ENCODE results near the gene PPARG. TPM values are rescaled to one million over a fixed set of nuclear protein-coding genes. Genes with fewer than 3 reads are reported as not detected.

The PPARG gene
- total and polyA plus RNA-seq, 10 of the 15 experiments (the other 5 are each of a cell fraction or from before 2014, with no cell fraction given) = 0.06 to 0.86 (median 0.12) TPM; not detected in 5

DNA sequence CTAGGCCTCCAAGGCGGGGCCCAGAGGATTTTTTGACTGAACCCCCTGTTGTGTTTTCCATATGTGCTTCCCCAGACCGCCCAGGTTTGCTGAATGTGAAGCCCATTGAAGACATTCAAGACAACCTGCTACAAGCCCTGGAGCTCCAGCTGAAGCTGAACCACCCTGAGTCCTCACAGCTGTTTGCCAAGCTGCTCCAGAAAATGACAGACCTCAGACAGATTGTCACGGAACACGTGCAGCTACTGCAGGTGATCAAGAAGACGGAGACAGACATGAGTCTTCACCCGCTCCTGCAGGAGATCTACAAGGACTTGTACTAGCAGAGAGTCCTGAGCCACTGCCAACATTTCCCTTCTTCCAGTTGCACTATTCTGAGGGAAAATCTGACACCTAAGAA is 145.0 kb downstream of the PPARG start:
- 48% methylated on average over 6 of the region's 6 CpGs for WGBS (ENCODE audit: insufficient coverage, insufficient replicate concordance, low lambda C conversion rate, missing lambda C conversion rate)
- TF ChIP-seq ATF2 (IDR thresholded peaks at IDR 0.05; ENCODE audit: low read length) = no peak
- no peak for TF ChIP-seq JUND (IDR thresholded peaks at IDR 0.05; ENCODE audit: low read depth, low read length)
- no peak for TF ChIP-seq CREM (IDR thresholded peaks at IDR 0.05; ENCODE audit: low read depth)
- no peak for TF ChIP-seq MTA3 (IDR thresholded peaks at IDR 0.05; ENCODE audit: borderline replicate concordance, low read length)
- no peak for TF ChIP-seq KDM1A (IDR thresholded peaks at IDR 0.05; ENCODE audit: borderline replicate concordance)
- TF ChIP-seq PRDM15 (CRISPR knock-in tag; IDR thresholded peaks at IDR 0.05) = no peak
- no peak for TF ChIP-seq RFX5 (IDR thresholded peaks at IDR 0.05; ENCODE audit: low read depth, low read length)
- no peak for TF ChIP-seq NKRF (conservative IDR thresholded peaks at IDR 0.05)
- TF ChIP-seq, protein P1, sequence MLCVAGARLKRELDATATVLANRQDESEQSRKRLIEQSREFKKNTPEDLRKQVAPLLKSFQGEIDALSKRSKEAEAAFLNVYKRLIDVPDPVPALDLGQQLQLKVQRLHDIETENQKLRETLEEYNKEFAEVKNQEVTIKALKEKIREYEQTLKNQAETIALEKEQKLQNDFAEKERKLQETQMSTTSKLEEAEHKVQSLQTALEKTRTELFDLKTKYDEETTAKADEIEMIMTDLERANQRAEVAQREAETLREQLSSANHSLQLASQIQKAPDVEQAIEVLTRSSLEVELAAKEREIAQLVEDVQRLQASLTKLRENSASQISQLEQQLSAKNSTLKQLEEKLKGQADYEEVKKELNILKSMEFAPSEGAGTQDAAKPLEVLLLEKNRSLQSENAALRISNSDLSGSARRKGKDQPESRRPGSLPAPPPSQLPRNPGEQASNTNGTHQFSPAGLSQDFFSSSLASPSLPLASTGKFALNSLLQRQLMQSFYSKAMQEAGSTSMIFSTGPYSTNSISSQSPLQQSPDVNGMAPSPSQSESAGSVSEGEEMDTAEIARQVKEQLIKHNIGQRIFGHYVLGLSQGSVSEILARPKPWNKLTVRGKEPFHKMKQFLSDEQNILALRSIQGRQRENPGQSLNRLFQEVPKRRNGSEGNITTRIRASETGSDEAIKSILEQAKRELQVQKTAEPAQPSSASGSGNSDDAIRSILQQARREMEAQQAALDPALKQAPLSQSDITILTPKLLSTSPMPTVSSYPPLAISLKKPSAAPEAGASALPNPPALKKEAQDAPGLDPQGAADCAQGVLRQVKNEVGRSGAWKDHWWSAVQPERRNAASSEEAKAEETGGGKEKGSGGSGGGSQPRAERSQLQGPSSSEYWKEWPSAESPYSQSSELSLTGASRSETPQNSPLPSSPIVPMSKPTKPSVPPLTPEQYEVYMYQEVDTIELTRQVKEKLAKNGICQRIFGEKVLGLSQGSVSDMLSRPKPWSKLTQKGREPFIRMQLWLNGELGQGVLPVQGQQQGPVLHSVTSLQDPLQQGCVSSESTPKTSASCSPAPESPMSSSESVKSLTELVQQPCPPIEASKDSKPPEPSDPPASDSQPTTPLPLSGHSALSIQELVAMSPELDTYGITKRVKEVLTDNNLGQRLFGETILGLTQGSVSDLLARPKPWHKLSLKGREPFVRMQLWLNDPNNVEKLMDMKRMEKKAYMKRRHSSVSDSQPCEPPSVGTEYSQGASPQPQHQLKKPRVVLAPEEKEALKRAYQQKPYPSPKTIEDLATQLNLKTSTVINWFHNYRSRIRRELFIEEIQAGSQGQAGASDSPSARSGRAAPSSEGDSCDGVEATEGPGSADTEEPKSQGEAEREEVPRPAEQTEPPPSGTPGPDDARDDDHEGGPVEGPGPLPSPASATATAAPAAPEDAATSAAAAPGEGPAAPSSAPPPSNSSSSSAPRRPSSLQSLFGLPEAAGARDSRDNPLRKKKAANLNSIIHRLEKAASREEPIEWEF (IDR thresholded peaks at IDR 0.05; ENCODE audit: insufficient replicate concordance, low read depth, low read length) = no peak
- no peak for TF ChIP-seq GATAD2B (conservative IDR thresholded peaks at IDR 0.05; ENCODE audit: low read depth)
- TF ChIP-seq MTA2 (IDR thresholded peaks at IDR 0.05; ENCODE audit: low read depth) = no peak
- no peak for TF ChIP-seq EED (IDR thresholded peaks at IDR 0.05; ENCODE audit: low read depth)
- no peak for TF ChIP-seq SMC3 (IDR thresholded peaks at IDR 0.05; ENCODE audit: borderline replicate concordance, low read length)

More for the DNA sequence above, 145.0 kb downstream of the PPARG start:
- ChIA-PET RAD21 (ENCODE audit: unreplicated experiment) (no interaction called here), CTCF (interaction anchor here (0.6 to 0.9 kb wide), 2 partner anchors 26 to 46 kb away, joined by 3 read pairs; no protein-coding TSS in a partner anchor), SMC1A (ENCODE audit: uncharacterized antibody, unreplicated experiment) (interaction anchor here (0.8 kb wide), 1 partner anchor 298 kb away, joined by 3 read pairs; no protein-coding TSS in a partner anchor), POLR2A (interaction anchor here (0.6 kb wide), 1 partner anchor 761 kb away, joined by 3 read pairs; no protein-coding TSS in a partner anchor)
- H4K20me1 ChIP-seq (ENCODE audit: control insufficient read depth, insufficient read depth) = no peaks in the 10 kb centered on the region
- no peak overlapping the region for H3K9ac ChIP-seq (ENCODE audit: control insufficient read depth, insufficient read depth, low read length)
- H2AFZ ChIP-seq (ENCODE audit: control insufficient read depth, low read depth, low read length) = no peak overlapping the region
- H3K79me2 ChIP-seq (ENCODE audit: control insufficient read depth, insufficient read depth, low read length) = no peaks in the 10 kb centered on the region
- no peak overlapping the region for H3K4me3 ChIP-seq
- no peaks in the 10 kb centered on the region for H3K4me1 ChIP-seq (ENCODE audit: control insufficient read depth, insufficient read depth, low read length)
- no peak overlapping the region for H3K27ac ChIP-seq (ENCODE audit: control insufficient read depth, insufficient read depth)
- FAIRE-seq = no peak
- H3K27me3 ChIP-seq (replicated peaks in 1 of 2; ENCODE audit: control insufficient read depth in 2 of 2, insufficient read depth in 2 of 2, low read length in 1 of 2) = no peaks in the 10 kb centered on the region; a peak in 2 of 4 replicates
- no peaks in the 10 kb centered on the region for H3K9me3 ChIP-seq (replicated peaks; ENCODE audit: control insufficient read depth, insufficient read depth, low read length)
- no peak for ATAC-seq
- H3K4me2 ChIP-seq (ENCODE audit: control insufficient read depth, insufficient read depth) = no peak overlapping the region
- BruUV-seq (replicated peaks) = no TSS peak
- intact Hi-C loops (cut with micrococcal nuclease; ENCODE audit: unreplicated experiment) = no loop called here
- DNase-seq (ENCODE audit: low read depth, low spot score) = no peak
- in situ Hi-C loops (cut with MboI) = no loop called here
- no peaks in the 10 kb centered on the region for H3K36me3 ChIP-seq (ENCODE audit: control insufficient read depth in 2 of 2, insufficient read depth in 2 of 2, low read length in 1 of 2)
